G401 (cell line): ENCODE data around the gene ZNF600. TPM values are rescaled to one million over a fixed set of nuclear protein-coding genes. Genes with fewer than 3 reads are reported as not detected.
"Not testable (repeated sequence)": the region's sequence is repeated elsewhere in the genome, so short reads cannot be mapped to it uniquely, and the experiment has no call there.

ENCODE experiments used
- DNase-seq: peaks from one replicate; pipeline ENCODE4 v3.0.0-alpha.2; 2015; ENCODE audit warnings: low spot score
- in situ Hi-C: cut with HindIII; loops from 2 replicates; pipeline ENCODE4 v1.10.0; 2016; ENCODE audit warnings: low sequenced_read_pairs, mixed read lengths
- total RNA-seq: library from RNA; depleted of rRNA; stranded (reverse); fragments of >200 nt; shearing (Covaris generic); gene quantifications from 2 replicates; pipeline ENCODE4 v1.2.3, GENCODE V29; 2014; rRNA removed

The ZNF600 gene
- total RNA-seq: 0.31 and 1.1 TPM in 2 replicates

- in situ Hi-C loops: not testable (repeated sequence)
- DNase-seq: peak; percentile 80
Observed at GRCh38 chr19:52786464-52787354, at the start of gene ZNF600. Gene ZNF600 (minus strand): TSS chr19:52786791. CDS start chr19:52778888, 7,903 bp downstream.

GRCh38 chr19:52834289-52834688, 47.7 kb upstream of the ZNF600 start:
- DNase-seq, in situ Hi-C loops: not testable (repeated sequence)

- in situ Hi-C loops, DNase-seq: not testable (repeated sequence)
Observed at GRCh38 chr19:52833541-52833940, 47.0 kb upstream of the ZNF600 start.

DNA sequence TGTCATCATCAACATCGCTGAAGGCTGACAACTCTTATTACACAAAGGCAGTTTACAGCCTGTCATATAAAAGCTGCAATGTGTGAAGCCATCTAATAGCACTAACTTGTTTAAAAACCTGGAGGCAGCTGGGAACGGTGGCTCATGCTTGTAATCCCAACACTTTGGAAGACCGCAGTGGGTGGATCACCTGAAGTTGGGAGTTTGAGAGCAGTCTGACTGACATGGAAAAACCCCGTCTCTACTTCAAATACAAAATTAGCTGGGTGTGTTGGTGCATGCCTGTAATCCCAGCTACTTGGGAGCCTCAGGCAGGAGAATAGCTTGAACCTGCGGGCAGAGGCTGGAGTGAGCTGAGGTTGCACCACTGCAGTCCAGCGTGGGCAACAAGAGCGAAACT, 43.3 kb upstream of the ZNF600 start:
- DNase-seq, in situ Hi-C loops: not testable (repeated sequence)

DNA sequence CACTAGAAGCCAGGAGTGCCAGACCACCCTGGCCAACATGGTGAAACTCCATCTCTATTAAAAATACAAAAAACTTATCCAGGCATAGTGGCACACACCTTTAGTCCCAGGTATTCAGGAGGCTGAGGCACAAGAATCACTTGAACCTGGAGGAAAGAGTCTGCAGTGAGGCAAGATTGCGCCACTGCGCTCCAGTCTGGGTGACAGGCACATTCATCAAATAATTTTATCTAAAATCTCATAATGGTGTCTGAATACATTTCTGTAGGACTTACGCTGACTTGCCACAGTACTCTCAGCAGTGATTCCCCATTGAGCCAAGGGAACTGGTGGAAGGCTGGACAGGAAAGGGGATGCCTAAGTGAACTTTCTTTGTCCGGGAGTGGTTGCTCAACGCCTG, 39.2 kb upstream of the ZNF600 start:
- DNase-seq: no peak
- in situ Hi-C loops: no loop called here

- peak; percentile 92 for DNase-seq
- in situ Hi-C loops: no loop called here
Observed at GRCh38 chr19:52823676-52824075, 37.1 kb upstream of the ZNF600 start.

DNA sequence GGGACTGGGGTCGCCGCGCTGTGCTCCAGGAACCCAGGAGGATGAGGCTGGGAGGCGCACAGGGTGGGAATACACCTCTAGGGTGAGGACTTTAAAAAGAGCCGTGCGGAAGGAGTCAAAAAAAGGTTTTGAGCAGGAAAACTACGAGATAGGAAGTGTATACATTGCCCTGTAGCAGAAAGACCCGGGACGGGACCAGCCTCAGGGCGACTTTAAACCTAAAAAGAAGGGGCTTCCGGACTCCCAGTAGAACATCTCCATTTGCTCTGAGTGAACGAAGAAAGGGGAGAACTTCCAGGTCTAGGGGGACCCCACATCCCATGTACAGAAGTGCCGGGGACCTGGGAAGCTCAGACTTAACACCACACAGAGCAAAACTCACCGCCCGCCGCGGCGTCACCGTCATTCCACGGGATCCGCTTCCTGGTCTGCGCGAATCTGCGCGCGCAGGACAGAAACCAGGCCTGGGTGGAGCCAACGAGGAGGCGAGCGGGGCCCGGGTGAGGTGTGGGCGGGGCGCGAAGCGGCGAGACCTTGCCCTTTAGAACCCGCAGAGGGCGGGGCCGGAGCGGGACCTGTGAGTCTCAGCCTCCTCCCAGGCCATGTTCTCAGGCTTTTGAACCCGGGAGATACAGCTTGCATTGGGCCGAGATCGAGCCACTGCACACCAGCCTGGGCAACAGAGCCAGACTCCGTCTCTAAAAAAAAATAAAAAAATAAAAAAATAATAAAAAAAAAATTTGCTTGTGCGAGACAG, 34.8 kb upstream of the ZNF600 start, which contains the start of gene ZNF28:
Gene ZNF28, minus strand, starts transcription at position 430 of the 757 bp plus-strand sequence. CDS start 3,675 bp downstream, outside the sequence.
- DNase-seq: peak; percentile 78
- in situ Hi-C loops: not testable (repeated sequence)

- DNase-seq: peak; percentile 57
- in situ Hi-C loops: not testable (repeated sequence)
Observed at GRCh38 chr19:52820472-52821203, 34.0 kb upstream of the ZNF600 start.

- in situ Hi-C loops: no loop called here
- DNase-seq: no peak
Observed at GRCh38 chr19:52809801-52810200, 23.2 kb upstream of the ZNF600 start.

- DNase-seq, in situ Hi-C loops: not testable (repeated sequence)
Observed at GRCh38 chr19:52799950-52800640, 13.5 kb upstream of the ZNF600 start.

GRCh38 chr19:52789440-52789839, 2.8 kb upstream of the ZNF600 start:
- no peak for DNase-seq
- in situ Hi-C loops: no loop called here

DNA sequence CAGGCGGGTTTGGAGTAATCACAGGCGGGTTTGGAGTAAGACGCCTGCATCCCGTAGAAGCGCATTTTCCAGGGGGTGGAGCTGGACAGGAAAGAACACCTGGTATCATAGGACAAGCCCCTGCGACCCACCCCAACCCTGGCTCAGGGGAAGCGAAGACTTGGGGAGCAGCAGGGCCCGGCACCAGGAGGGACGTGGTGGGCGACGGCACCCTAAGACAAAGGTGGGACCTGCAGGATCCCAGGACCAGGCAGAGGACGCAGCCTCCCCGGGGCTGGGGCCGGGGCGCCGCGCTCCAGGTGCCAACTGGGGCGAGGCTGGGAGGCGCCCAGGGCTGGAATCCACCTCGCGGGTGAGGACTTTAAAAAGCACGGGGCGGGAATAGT, 520 bp downstream of the ZNF600 start:
- in situ Hi-C loops: no loop called here
- no peak for DNase-seq

- in situ Hi-C loops: no loop called here
- peak; percentile 73 for DNase-seq
Observed at GRCh38 chr19:52785506-52785905, 1.1 kb downstream of the ZNF600 start.

- in situ Hi-C loops: not testable (repeated sequence)
Observed at GRCh38 chr19:52782864-52783263, 3.7 kb downstream of the ZNF600 start.

GRCh38 chr19:52778811-52779210, 7.8 kb downstream of the ZNF600 start:
- in situ Hi-C loops: no loop called here

More at GRCh38 chr19:52782864-52783263, 3.7 kb downstream of the ZNF600 start:
- DNase-seq: peak; percentile 41

DNA sequence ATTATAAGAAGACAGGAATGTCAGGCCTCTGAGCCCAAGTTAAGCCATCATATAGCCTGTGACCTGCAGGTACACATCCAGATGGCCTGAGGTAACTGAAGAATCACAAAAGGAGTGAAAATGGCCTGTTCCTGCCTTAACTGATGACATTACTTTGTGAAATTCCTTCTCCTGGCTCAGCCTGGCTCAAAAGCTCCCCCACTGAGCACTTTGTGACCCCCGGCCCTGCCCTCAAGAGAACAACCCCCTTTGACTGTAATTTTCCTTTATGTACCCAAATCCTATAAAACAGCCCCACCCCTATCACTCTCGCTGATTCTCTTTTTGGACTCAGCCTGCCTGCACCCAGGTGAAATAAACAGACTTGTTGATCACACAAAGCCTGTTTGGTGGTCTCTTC, 30.1 kb downstream of the ZNF600 start:
- in situ Hi-C loops: not testable (repeated sequence)

More at GRCh38 chr19:52778811-52779210, 7.8 kb downstream of the ZNF600 start:
- DNase-seq: no peak

GRCh38 chr19:52749780-52750179, 36.8 kb downstream of the ZNF600 start:
- in situ Hi-C loops: no loop called here
- no peak for DNase-seq

More for the DNA sequence above, 30.1 kb downstream of the ZNF600 start:
- not testable (repeated sequence) for DNase-seq

- DNase-seq: peak; percentile 32
- in situ Hi-C loops: no loop called here
Observed at GRCh38 chr19:52748336-52748950, 38.1 kb downstream of the ZNF600 start.
